ENCODE data around the gene CCDC33.

Gene CCDC33

DNA sequence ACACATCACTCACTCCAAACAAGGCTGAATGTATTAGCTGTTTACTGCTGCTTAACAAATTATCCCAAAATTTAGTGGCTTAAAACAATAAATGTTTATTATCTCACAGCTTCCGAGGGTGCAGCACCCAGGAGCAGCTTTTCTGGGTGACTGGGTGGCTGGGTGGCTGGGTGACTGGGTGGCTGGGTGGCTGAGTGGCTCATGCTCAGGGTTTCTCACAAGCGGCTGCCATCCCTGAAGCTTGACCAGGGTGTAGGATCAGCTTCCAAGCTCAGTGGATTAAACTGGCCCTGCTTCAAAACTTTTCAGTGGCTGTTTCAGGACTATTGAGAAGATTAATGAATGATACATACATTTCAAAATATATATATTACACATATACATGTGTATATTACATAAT is 133.6 kb downstream of the CCDC33 start:
- no peak overlapping the region for H3K4me3 ChIP-seq (ENCODE audit: low read depth in 1 of 2, low read length in 2 of 2)
- ATAC-seq (ENCODE audit: insufficient read depth, low read depth) = no peak
- no peaks in the 10 kb centered on the region for H4K20me1 ChIP-seq (ENCODE audit: insufficient read depth, low read length)
- H3K27me3 ChIP-seq (ENCODE audit: insufficient read depth, low read length, poor library complexity) = peaks cover 25% of the 10 kb centered on the region
- H3K4me1 ChIP-seq (ENCODE audit: insufficient read depth, low read length) = peaks cover 17% of the 10 kb centered on the region
- no peak overlapping the region for H3K27ac ChIP-seq (ENCODE audit: low read length)
- no peaks in the 10 kb centered on the region for H3K36me3 ChIP-seq (ENCODE audit: insufficient read depth, low read length)
- no peak overlapping the region for H3K9ac ChIP-seq (ENCODE audit: low read depth, low read length)
- no peaks in the 10 kb centered on the region for H3K9me3 ChIP-seq (ENCODE audit: insufficient read depth, low read length, severe bottlenecking)
- no peak for DNase-seq
- no peak for TF ChIP-seq EZH2 (IDR thresholded peaks at IDR 0.05; ENCODE audit: borderline replicate concordance, low read depth, low read length, severe bottlenecking)
- TF ChIP-seq, protein P1, sequence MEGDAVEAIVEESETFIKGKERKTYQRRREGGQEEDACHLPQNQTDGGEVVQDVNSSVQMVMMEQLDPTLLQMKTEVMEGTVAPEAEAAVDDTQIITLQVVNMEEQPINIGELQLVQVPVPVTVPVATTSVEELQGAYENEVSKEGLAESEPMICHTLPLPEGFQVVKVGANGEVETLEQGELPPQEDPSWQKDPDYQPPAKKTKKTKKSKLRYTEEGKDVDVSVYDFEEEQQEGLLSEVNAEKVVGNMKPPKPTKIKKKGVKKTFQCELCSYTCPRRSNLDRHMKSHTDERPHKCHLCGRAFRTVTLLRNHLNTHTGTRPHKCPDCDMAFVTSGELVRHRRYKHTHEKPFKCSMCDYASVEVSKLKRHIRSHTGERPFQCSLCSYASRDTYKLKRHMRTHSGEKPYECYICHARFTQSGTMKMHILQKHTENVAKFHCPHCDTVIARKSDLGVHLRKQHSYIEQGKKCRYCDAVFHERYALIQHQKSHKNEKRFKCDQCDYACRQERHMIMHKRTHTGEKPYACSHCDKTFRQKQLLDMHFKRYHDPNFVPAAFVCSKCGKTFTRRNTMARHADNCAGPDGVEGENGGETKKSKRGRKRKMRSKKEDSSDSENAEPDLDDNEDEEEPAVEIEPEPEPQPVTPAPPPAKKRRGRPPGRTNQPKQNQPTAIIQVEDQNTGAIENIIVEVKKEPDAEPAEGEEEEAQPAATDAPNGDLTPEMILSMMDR (IDR thresholded peaks at IDR 0.05; ENCODE audit: borderline replicate concordance, extremely low read depth, low read length, poor library complexity, severe bottlenecking) = no peak
- H3K79me2 ChIP-seq (ENCODE audit: insufficient read depth, low read length) = no peaks in the 10 kb centered on the region
- H3K4me2 ChIP-seq (ENCODE audit: insufficient read depth, low read length) = no peak overlapping the region
- H2AFZ ChIP-seq (ENCODE audit: low read depth, low read length) = no peak overlapping the region

GRCh38 chr15:74370471-74370870 is 134.3 kb downstream of the CCDC33 start:
- H3K27me3 ChIP-seq (ENCODE audit: insufficient read depth, low read length, poor library complexity) = peaks cover 21% of the 10 kb centered on the region
- no peaks in the 10 kb centered on the region for H3K36me3 ChIP-seq (ENCODE audit: insufficient read depth, low read length)
- no peaks in the 10 kb centered on the region for H4K20me1 ChIP-seq (ENCODE audit: insufficient read depth, low read length)
- no peak overlapping the region for H3K9ac ChIP-seq (ENCODE audit: low read depth, low read length)
- no peak overlapping the region for H3K27ac ChIP-seq (ENCODE audit: low read length)
- TF ChIP-seq EZH2 (IDR thresholded peaks at IDR 0.05; ENCODE audit: borderline replicate concordance, low read depth, low read length, severe bottlenecking) = no peak
- TF ChIP-seq, protein P1 (IDR thresholded peaks at IDR 0.05; ENCODE audit: borderline replicate concordance, extremely low read depth, low read length, poor library complexity, severe bottlenecking) = no peak
- no peak overlapping the region for H2AFZ ChIP-seq (ENCODE audit: low read depth, low read length)
- H3K4me3 ChIP-seq (ENCODE audit: low read depth in 1 of 2, low read length in 2 of 2) = no peak overlapping the region
- no peak for DNase-seq
- ATAC-seq (ENCODE audit: insufficient read depth, low read depth) = no peak
- no peaks in the 10 kb centered on the region for H3K9me3 ChIP-seq (ENCODE audit: insufficient read depth, low read length, severe bottlenecking)
- no peak overlapping the region for H3K4me2 ChIP-seq (ENCODE audit: insufficient read depth, low read length)
- H3K79me2 ChIP-seq (ENCODE audit: insufficient read depth, low read length) = no peaks in the 10 kb centered on the region
- peaks cover 24% of the 10 kb centered on the region for H3K4me1 ChIP-seq (ENCODE audit: insufficient read depth, low read length)

DNA sequence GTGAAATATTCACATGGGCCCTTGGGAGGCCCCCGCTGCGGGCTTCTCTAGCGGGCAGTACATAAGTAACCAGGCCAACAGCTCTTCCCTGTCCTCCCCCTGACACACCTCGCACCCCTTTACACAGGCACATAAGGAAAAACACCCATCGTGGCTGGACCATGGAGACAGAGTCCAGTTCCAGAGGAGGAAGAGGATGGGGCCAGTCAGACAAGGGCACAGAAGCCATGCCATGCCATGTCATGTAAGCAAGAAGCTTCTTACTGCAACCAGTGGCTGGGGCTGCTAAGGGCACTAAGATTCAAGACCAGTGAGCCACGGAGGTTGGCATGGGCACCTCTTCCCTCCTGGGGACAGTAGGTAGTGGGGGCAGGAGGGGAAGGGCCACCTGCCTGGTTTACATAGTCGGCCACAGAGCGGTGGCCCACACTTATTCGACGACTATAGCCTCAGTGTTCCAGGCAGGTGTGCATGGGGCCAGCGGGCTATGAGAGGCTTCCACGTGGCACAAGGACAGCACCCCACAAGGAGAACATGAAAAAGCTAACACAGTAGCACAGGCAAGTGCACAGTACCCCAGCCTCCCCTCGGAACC is 137.0 kb downstream of the CCDC33 start:
- H3K4me2 ChIP-seq (ENCODE audit: insufficient read depth, low read length) = peak overlapping the region; percentile 100
- no peaks in the 10 kb centered on the region for H4K20me1 ChIP-seq (ENCODE audit: insufficient read depth, low read length)
- H3K9ac ChIP-seq (ENCODE audit: low read depth, low read length) = peak overlapping the region; percentile 60
- H3K36me3 ChIP-seq (ENCODE audit: insufficient read depth, low read length) = no peaks in the 10 kb centered on the region
- no peak overlapping the region for H3K27ac ChIP-seq (ENCODE audit: low read length)
- TF ChIP-seq, protein P1 (IDR thresholded peaks at IDR 0.05; ENCODE audit: borderline replicate concordance, extremely low read depth, low read length, poor library complexity, severe bottlenecking) = no peak
- no peak for TF ChIP-seq EZH2 (IDR thresholded peaks at IDR 0.05; ENCODE audit: borderline replicate concordance, low read depth, low read length, severe bottlenecking)
- peak overlapping the region in 1 of 2 experiments; percentile 76; a peak in 2 of 4 replicates for H3K4me3 ChIP-seq (ENCODE audit: low read depth in 1 of 2, low read length in 2 of 2)
- H3K4me1 ChIP-seq (ENCODE audit: insufficient read depth, low read length) = peaks cover 24% of the 10 kb centered on the region
- ATAC-seq (ENCODE audit: insufficient read depth, low read depth) = no peak
- H2AFZ ChIP-seq (ENCODE audit: low read depth, low read length) = peak overlapping the region; percentile 82
- peaks cover 19% of the 10 kb centered on the region for H3K27me3 ChIP-seq (ENCODE audit: insufficient read depth, low read length, poor library complexity)
- H3K79me2 ChIP-seq (ENCODE audit: insufficient read depth, low read length) = no peaks in the 10 kb centered on the region
- no peaks in the 10 kb centered on the region for H3K9me3 ChIP-seq (ENCODE audit: insufficient read depth, low read length, severe bottlenecking)
- no peak for DNase-seq

Data from DND-41 (cell line).